Endothelial cell (in vitro differentiated cells): ENCODE data around the gene HIVEP2. TPM values are rescaled to one million over a fixed set of nuclear protein-coding genes. Genes with fewer than 3 reads are reported as not detected.
A peak's percentile ranks its signal among the peaks of the same experiment; 100 is the strongest.

Experiments used
- DNase-seq: peaks from one replicate; pipeline ENCODE4 v3.0.0; 2021; ENCODE audit warnings: low spot score
- H3K27ac Mint-ChIP-seq: one replicate; pipeline ENCODE4 v1.8.0; 2021; ENCODE audit warnings: mixed read lengths, inconsistent platforms; ENCODE audit not compliant: unreplicated experiment
- H3K27me3 Mint-ChIP-seq: one replicate; pipeline ENCODE4 v1.8.0; 2021; ENCODE audit warnings: mild to moderate bottlenecking, moderate library complexity, mixed read lengths, inconsistent platforms; ENCODE audit not compliant: unreplicated experiment
- H3K36me3 Mint-ChIP-seq: one replicate; pipeline ENCODE4 v1.8.0; 2021; ENCODE audit warnings: mild to moderate bottlenecking, low read depth, mixed read lengths, inconsistent platforms; ENCODE audit not compliant: unreplicated experiment
- H3K4me1 Mint-ChIP-seq: one replicate; pipeline ENCODE4 v1.8.0; 2021; ENCODE audit warnings: mild to moderate bottlenecking, mixed read lengths, inconsistent platforms; ENCODE audit not compliant: unreplicated experiment
- H3K4me3 Mint-ChIP-seq: one replicate; pipeline ENCODE4 v1.8.0; 2021; ENCODE audit warnings: mild to moderate bottlenecking, mixed read lengths, inconsistent platforms; ENCODE audit not compliant: unreplicated experiment
- H3K9me3 Mint-ChIP-seq: one replicate; pipeline ENCODE4 v1.8.0; 2021; ENCODE audit warnings: mixed read lengths, inconsistent platforms; ENCODE audit not compliant: unreplicated experiment
- CTCF ChIP-seq: fragments of 200-600 bp; sonication (generic); IDR thresholded peaks from one replicate; pipeline ENCODE4 v1.5.0; 2021; ENCODE audit warnings: antibody characterized with exemption; ENCODE audit not compliant: unreplicated experiment
- total RNA-seq: library from RNA; stranded (reverse); fragmentation: NEBNext Ultra II Directional; extraction: Animal tissue kit (Norgen Biotek cat#: 25700); gene quantifications from one replicate; pipeline ENCODE4 v1.2.1, GENCODE V29; 2021; ENCODE audit not compliant: unreplicated experiment

The HIVEP2 gene
- total RNA-seq, 1 donor from 2014 or later: 15.6 TPM

DNA sequence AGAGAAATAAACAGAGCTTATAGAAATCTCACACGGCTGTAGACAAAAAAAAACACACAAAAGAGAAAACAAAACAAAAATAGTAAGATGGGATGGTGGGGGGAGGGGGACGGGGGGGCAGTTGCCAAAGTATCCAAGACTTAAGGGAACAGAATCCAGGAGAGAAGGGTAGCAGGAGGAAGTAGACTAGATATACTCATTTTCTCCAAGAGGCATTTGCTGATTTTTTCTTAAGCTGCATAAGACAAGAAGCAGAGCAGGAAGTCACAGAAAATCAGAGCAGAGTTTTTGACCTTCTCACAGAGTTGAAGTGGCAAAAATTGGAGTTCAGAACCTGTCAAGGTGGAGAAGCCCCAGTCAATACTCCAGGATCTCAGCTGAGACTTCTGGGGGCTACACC is 237.7 kb downstream of the HIVEP2 start:
- no peak for TF ChIP-seq CTCF
- Mint-ChIP-seq H3K4me1 (peaks cover 21% of the 10 kb centered on the region), H3K4me3 (no peak overlapping the region), H3K36me3 (no peaks in the 10 kb centered on the region), H3K27ac (no peak overlapping the region), H3K27me3 (no peaks in the 10 kb centered on the region), H3K9me3 (no peaks in the 10 kb centered on the region)
- DNase-seq: no peak

GRCh38 chr6:142706210-142706609 is 238.8 kb downstream of the HIVEP2 start:
- H3K36me3 Mint-ChIP-seq: no peaks in the 10 kb centered on the region
- H3K4me3 Mint-ChIP-seq: no peak overlapping the region
- no peaks in the 10 kb centered on the region for H3K27me3 Mint-ChIP-seq
- no peaks in the 10 kb centered on the region for H3K9me3 Mint-ChIP-seq
- H3K27ac Mint-ChIP-seq: no peak overlapping the region
- peaks cover 22% of the 10 kb centered on the region for H3K4me1 Mint-ChIP-seq
- no peak for DNase-seq
- TF ChIP-seq CTCF: no peak

DNA sequence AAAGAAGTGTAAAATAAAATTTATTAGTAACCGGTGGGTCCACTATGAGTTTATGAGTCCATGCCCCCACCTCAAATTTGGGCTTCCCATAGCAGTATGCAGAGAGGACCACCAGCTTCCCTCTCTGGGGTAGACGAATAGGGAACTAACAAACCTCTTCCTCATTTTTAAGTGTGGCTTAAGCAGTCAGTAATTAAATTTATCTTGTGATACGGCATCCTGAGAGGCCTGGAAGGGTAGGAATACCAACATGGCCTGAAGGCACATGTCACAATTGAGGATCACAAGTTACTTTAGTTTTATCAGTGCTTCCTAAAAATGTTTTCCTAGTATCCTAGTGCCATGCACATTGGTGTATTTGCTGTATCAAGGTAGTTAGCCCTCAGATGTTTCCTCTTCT is 239.9 kb downstream of the HIVEP2 start:
- H3K27me3 Mint-ChIP-seq: no peaks in the 10 kb centered on the region
- H3K27ac Mint-ChIP-seq: no peak overlapping the region
- no peaks in the 10 kb centered on the region for H3K36me3 Mint-ChIP-seq
- no peak overlapping the region for H3K4me3 Mint-ChIP-seq
- DNase-seq: no peak
- H3K9me3 Mint-ChIP-seq: no peaks in the 10 kb centered on the region
- TF ChIP-seq CTCF: no peak
- H3K4me1 Mint-ChIP-seq: peaks cover 22% of the 10 kb centered on the region

- peaks cover 2% of the 10 kb centered on the region for H3K27me3 Mint-ChIP-seq
- H3K27ac Mint-ChIP-seq: peak overlapping the region; percentile 54
- H3K9me3 Mint-ChIP-seq: no peaks in the 10 kb centered on the region
- no peak for TF ChIP-seq CTCF
- no peak overlapping the region for H3K4me3 Mint-ChIP-seq
- H3K4me1 Mint-ChIP-seq: peaks cover 38% of the 10 kb centered on the region
- peak; percentile 17 for DNase-seq
- H3K36me3 Mint-ChIP-seq: no peaks in the 10 kb centered on the region
These were observed 242.2 kb downstream of the HIVEP2 start for GRCh38 chr6:142702501-142703460.

Other genes with a start within 250 kb of the HIVEP2 start
- 17.5 TPM for gene AIG1, start 115.7 kb upstream of the HIVEP2 start, total RNA-seq